ENCODE data around the gene FCAMR. TPM values are rescaled to one million over a fixed set of nuclear protein-coding genes. Genes with fewer than 3 reads are reported as not detected.

FCAMR gene
- total RNA-seq, 4 donors from 2014 or later: 0.39 TPM; not detected in 3

DNA sequence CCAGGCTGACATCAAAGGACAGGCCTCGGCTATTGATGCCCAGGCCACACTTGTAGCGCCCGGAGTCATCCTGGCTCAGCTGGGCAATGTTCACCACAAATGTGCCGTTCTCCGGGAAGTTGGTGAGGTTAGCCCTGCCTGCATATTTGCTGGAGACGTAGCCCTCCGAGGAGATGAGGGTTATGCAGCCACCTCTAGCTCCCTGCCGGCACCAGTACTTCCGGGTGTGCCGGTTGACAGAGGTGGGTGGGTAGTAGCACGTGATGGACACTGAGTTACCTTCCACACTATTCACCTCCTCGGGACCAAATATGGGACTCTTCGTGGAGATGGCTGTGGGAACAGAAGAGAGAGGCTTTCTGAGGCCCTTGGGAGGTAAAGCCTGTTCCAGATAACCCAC, 31.1 kb downstream of the FCAMR start:
- Histone ChIP-seq H3K27me3 (no peaks in the 10 kb centered on the region), H3K4me3 (no peak overlapping the region), H3K36me3 (no peaks in the 10 kb centered on the region), H3K9me3 (no peaks in the 10 kb centered on the region), H3K27ac (no peak overlapping the region), H3K4me1 (no peaks in the 10 kb centered on the region)
- 80 to 93% methylated on average over 1 to 5 of the region's 13 CpGs for WGBS, 2 donors (ENCODE audit: low coverage in 1 of 2)
- TF ChIP-seq, protein P1, sequence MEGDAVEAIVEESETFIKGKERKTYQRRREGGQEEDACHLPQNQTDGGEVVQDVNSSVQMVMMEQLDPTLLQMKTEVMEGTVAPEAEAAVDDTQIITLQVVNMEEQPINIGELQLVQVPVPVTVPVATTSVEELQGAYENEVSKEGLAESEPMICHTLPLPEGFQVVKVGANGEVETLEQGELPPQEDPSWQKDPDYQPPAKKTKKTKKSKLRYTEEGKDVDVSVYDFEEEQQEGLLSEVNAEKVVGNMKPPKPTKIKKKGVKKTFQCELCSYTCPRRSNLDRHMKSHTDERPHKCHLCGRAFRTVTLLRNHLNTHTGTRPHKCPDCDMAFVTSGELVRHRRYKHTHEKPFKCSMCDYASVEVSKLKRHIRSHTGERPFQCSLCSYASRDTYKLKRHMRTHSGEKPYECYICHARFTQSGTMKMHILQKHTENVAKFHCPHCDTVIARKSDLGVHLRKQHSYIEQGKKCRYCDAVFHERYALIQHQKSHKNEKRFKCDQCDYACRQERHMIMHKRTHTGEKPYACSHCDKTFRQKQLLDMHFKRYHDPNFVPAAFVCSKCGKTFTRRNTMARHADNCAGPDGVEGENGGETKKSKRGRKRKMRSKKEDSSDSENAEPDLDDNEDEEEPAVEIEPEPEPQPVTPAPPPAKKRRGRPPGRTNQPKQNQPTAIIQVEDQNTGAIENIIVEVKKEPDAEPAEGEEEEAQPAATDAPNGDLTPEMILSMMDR (IDR thresholded peaks at IDR 0.05): no peak
- TF ChIP-seq POLR2A (IDR thresholded peaks at IDR 0.05) (no peak), POLR2AphosphoS5 (IDR thresholded peaks at IDR 0.05) (no peak), EP300 (IDR thresholded peaks at IDR 0.05) (no peak)
- no peak for ATAC-seq

DNA sequence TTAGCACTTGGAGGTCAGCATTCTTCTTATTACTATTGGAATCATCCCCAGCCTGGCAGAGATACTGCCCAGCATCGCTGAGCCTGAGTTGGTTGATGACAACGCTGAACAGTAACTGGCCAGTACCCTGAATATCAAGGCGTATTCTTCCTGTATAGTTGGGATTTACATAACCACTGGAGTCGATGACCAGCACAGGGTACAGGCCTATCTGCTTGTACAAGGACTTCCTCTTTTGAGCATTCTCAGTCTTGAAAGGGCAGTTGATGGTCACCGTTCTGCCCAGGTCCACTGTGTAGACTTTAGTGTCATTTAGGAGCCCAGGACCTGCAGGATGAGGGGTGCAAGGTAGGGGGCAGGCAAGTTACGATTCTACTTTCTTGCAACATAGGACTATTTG, 32.8 kb downstream of the FCAMR start:
- no peak overlapping the region for H3K27ac ChIP-seq
- no peaks in the 10 kb centered on the region for H3K9me3 ChIP-seq
- 90 to 100% methylated on average over 2 to 3 of the region's 6 CpGs for WGBS, 2 donors (ENCODE audit: low coverage in 1 of 2)
- no peak for ATAC-seq
- H3K4me3 ChIP-seq: no peak overlapping the region
- H3K4me1 ChIP-seq: no peaks in the 10 kb centered on the region
- TF ChIP-seq EP300 (IDR thresholded peaks at IDR 0.05) (no peak), POLR2AphosphoS5 (IDR thresholded peaks at IDR 0.05) (no peak), POLR2A (IDR thresholded peaks at IDR 0.05) (no peak)
- TF ChIP-seq, protein P1 (IDR thresholded peaks at IDR 0.05): no peak
- no peaks in the 10 kb centered on the region for H3K36me3 ChIP-seq
- H3K27me3 ChIP-seq: no peaks in the 10 kb centered on the region

DNA sequence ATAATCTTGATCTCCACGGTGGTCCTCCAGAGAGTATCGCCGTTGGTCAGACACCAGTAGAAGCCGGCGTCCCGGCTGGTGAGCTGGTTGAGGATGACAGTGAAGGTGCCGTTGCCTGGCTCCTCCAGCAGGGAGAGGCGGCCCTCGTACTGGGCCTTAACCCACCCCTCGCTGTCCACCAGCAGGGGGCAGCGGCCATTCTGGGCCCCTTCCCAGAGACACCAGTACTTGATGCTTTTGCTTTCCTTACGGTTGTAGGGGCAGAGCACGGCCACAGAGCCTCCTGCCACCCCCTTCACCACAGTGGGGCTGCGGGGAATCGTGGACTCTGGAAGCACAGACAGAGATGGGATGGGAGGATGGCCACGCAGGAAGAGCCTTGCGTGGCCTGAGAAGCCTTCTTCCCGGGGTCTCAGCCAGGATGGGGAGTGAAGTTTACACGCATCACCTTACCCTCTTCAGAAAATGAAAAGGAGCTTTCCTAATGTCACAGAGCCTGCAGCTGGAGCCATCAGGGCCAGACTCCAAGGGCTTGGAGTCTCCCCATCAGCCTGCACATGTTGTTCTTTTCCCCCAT, 34.7 kb downstream of the FCAMR start:
- no peaks in the 10 kb centered on the region for H3K27me3 ChIP-seq
- H3K36me3 ChIP-seq: no peaks in the 10 kb centered on the region
- ATAC-seq: no peak
- H3K4me3 ChIP-seq: no peak overlapping the region
- 50% methylated on average over 1 of the region's 19 CpGs; no CpG with 5 or more reads in 1 of the 2 donors for WGBS, 2 donors (ENCODE audit: low coverage in 1 of 2)
- no peak for TF ChIP-seq EP300 (IDR thresholded peaks at IDR 0.05)
- no peak for TF ChIP-seq POLR2A (IDR thresholded peaks at IDR 0.05)
- no peak for TF ChIP-seq POLR2AphosphoS5 (IDR thresholded peaks at IDR 0.05)
- TF ChIP-seq, protein P1 (IDR thresholded peaks at IDR 0.05): peak in 1 of 4 experiments; percentile 47
- no peaks in the 10 kb centered on the region for H3K4me1 ChIP-seq
- H3K9me3 ChIP-seq: no peaks in the 10 kb centered on the region
- H3K27ac ChIP-seq: no peak overlapping the region

DNA sequence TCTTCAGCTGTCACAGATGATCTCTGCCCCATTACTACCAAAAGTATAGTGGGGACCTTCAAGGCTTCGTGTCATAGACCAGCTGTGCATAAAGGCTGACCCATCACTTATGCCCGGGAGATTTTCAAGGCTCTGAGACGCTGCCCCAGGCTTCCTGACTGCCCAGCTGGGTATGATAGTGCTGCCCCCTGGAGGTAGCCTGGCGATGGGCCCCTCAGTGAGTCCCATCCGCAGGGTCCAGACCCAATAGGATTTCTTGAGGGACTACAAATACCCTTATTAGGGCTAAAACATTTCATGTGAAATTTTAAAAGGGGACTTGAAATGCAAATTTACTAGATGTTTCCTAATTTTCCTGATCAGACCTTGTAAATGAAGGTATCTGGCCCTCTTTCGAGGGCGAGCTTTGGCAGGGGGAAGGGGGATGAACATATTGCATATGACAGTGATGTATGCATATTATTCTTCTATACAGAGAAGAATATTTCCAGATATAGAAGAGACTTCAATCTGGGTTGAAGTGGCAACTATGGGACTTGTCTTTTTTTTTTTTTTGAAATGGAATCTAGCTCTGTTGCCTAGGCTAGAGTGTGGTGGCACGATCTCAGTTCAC, 36.8 kb downstream of the FCAMR start:
- H3K27ac ChIP-seq: no peak overlapping the region
- no peaks in the 10 kb centered on the region for H3K4me1 ChIP-seq
- H3K36me3 ChIP-seq: no peaks in the 10 kb centered on the region
- H3K27me3 ChIP-seq: no peaks in the 10 kb centered on the region
- H3K9me3 ChIP-seq: no peaks in the 10 kb centered on the region
- 57 to 89% methylated on average over 3 to 6 of the region's 8 CpGs for WGBS, 2 donors (ENCODE audit: low coverage in 1 of 2)
- TF ChIP-seq EP300 (IDR thresholded peaks at IDR 0.05) (no peak), POLR2AphosphoS5 (IDR thresholded peaks at IDR 0.05) (no peak), POLR2A (IDR thresholded peaks at IDR 0.05) (no peak)
- TF ChIP-seq, protein P1 (IDR thresholded peaks at IDR 0.05): peak in 1 of 4 experiments; percentile 23
- H3K4me3 ChIP-seq: no peak overlapping the region
- ATAC-seq: no peak

DNA sequence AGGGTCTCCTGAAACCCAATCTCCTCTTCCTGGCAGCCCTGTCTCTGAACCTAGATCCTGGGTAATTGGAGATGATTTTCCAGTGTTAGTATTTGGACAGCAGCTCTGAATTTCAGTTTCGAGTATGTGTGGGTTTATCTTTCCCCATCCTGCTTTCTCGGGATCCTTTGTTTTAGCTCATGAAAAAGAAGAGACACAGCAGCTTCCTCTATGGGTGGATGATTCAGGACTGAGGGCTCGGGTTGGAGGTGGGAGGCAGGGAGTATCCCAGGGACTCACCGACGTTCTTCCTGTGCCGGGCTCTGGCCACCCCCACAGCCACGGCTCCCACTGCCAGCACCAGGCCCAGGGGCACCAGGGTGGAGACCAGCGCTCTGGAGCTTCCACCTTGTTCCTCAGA, 38.1 kb downstream of the FCAMR start:
- H3K4me1 ChIP-seq: no peaks in the 10 kb centered on the region
- H3K36me3 ChIP-seq: no peaks in the 10 kb centered on the region
- no peaks in the 10 kb centered on the region for H3K27me3 ChIP-seq
- TF ChIP-seq, protein P1 (IDR thresholded peaks at IDR 0.05): no peak
- TF ChIP-seq EP300 (IDR thresholded peaks at IDR 0.05) (no peak), POLR2AphosphoS5 (IDR thresholded peaks at IDR 0.05) (no peak), POLR2A (IDR thresholded peaks at IDR 0.05) (no peak)
- H3K27ac ChIP-seq: no peak overlapping the region
- no peak for ATAC-seq
- H3K9me3 ChIP-seq: no peaks in the 10 kb centered on the region
- 43% methylated on average over 2 of the region's 8 CpGs; no CpG with 5 or more reads in 1 of the 2 donors for WGBS, 2 donors (ENCODE audit: low coverage in 1 of 2)
- no peak overlapping the region for H3K4me3 ChIP-seq
